CD4-positive, alpha-beta memory T cell (primary cell): Measurements from ENCODE around the gene JAKMIP1. TPM values are rescaled to one million over a fixed set of nuclear protein-coding genes. Genes with fewer than 3 reads are reported as not detected.
A peak's percentile ranks its signal among the peaks of the same experiment; 100 is the strongest.

Source experiments
- CTCF ChIA-PET: fragments of 350-600 bp; sonication (Branson Sonifier 250); formaldehyde crosslinking; loops from one replicate; lab custom pipeline; 2021; ENCODE audit warnings: inconsistent platforms; ENCODE audit not compliant: partially characterized antibody; lab: Charles Lee
- POLR2A ChIA-PET: fragments of 350-600 bp; sonication (Branson Sonifier 250); formaldehyde crosslinking; loops from one replicate; lab custom pipeline; 2021; ENCODE audit not compliant: partially characterized antibody; lab: Charles Lee
- DNase-seq, 5 donors: peaks; one replicate each; pipeline versions ENCODE4 v3.0.0 to v3.0.0-alpha.2; 2020 to 2022; ENCODE audit warnings: mixed read lengths in 1 of 5
- H3K27ac ChIP-seq: one replicate; pipeline ENCODE4 v1.7.0; 2013; ENCODE audit warnings: low read depth, low read length
- H3K27me3 ChIP-seq: 2 replicates; pipeline ENCODE4 v1.7.0; 2013; ENCODE audit warnings: mild to moderate bottlenecking, low read length, moderate library complexity; ENCODE audit not compliant: insufficient read depth
- H3K36me3 ChIP-seq: 2 replicates; pipeline ENCODE4 v1.7.0; 2013; ENCODE audit warnings: mild to moderate bottlenecking, low read length, moderate library complexity; ENCODE audit not compliant: insufficient read depth
- H3K4me1 ChIP-seq: 2 replicates; pipeline ENCODE4 v1.7.0; 2013; ENCODE audit warnings: mild to moderate bottlenecking, low read length, moderate library complexity; ENCODE audit not compliant: insufficient read depth
- H3K4me3 ChIP-seq, 2 donors: one replicate each; pipeline ENCODE4 v1.7.0; 2013; ENCODE audit warnings: low read length in 2 of 2, mild to moderate bottlenecking in 1 of 2
- H3K9me3 ChIP-seq, 2 donors: one replicate each; pipeline ENCODE4 v1.7.0; 2013; ENCODE audit warnings: low read length in 2 of 2, control low read depth in 1 of 2; ENCODE audit not compliant: control insufficient read depth in 1 of 2
- H3K27ac Mint-ChIP-seq, 7 donors: one replicate each; pipeline ENCODE4 v1.8.0; 2020 to 2021; ENCODE audit warnings: mixed read lengths in 7 of 7, mild to moderate bottlenecking in 6 of 7, inconsistent platforms in 3 of 7, moderate library complexity in 3 of 7
- H3K27me3 Mint-ChIP-seq, 2 donors: one replicate each; pipeline ENCODE4 v1.8.0; 2020 to 2021; ENCODE audit warnings: mixed read lengths in 2 of 2
- H3K36me3 Mint-ChIP-seq, 2 donors: one replicate each; pipeline ENCODE4 v1.8.0; 2020 to 2021; ENCODE audit warnings: mixed read lengths in 2 of 2, inconsistent platforms in 1 of 2, mild to moderate bottlenecking in 1 of 2
- H3K4me1 Mint-ChIP-seq, 4 donors: one replicate each; pipeline ENCODE4 v1.8.0; 2020 to 2021; ENCODE audit warnings: mixed read lengths in 4 of 4, mild to moderate bottlenecking in 1 of 4
- H3K4me3 Mint-ChIP-seq, 8 donors: one replicate each; pipeline ENCODE4 v1.8.0; 2020 to 2021; ENCODE audit warnings: mixed read lengths in 8 of 8, mild to moderate bottlenecking in 7 of 8, moderate library complexity in 6 of 8, inconsistent platforms in 3 of 8
- H3K9me3 Mint-ChIP-seq, 8 donors: one replicate each; pipeline ENCODE4 v1.8.0; 2020 to 2021; ENCODE audit warnings: mixed read lengths in 8 of 8, mild to moderate bottlenecking in 5 of 8, inconsistent platforms in 3 of 8, moderate library complexity in 1 of 8
- intact Hi-C: fragments of 100-400 bp; cut with micrococcal nuclease; formaldehyde crosslinking; loops from one replicate; pipeline ENCODE4 v1.15.1; 2023
- polyA plus RNA-seq, 2 donors: library from polyadenylated mRNA; unstranded; fragments of 300-500 nt; fragmentation: Illumina TruSeq; gene quantifications; one replicate each; pipeline ENCODE4 v1.2.3, GENCODE V29; 2021
- total RNA-seq, 2 experiments: library from RNA; stranded (reverse); gene quantifications; one replicate each; pipeline ENCODE4 v1.2.3, GENCODE V29; 2021

Gene JAKMIP1
- total and polyA plus RNA-seq, 4 experiments from 2014 or later = 2.5 to 11.5 (median 3.3) TPM

- peak; percentile 40 to 87 (median 55) for DNase-seq
- peak overlapping the region; percentile 16 for H3K27ac ChIP-seq
- H3K27ac Mint-ChIP-seq = peak overlapping the region; percentile 66 to 89 (median 85)
- H3K9me3 Mint-ChIP-seq = peaks cover 0 to 25% (median 11%) of the 10 kb centered on the region in 8 donors
- peaks cover 64 to 87% (median 80%) of the 10 kb centered on the region in 4 donors for H3K4me1 Mint-ChIP-seq
- peak overlapping the region; percentile 35 to 84 (median 70) for H3K4me3 Mint-ChIP-seq
- no peak overlapping the region for H3K4me3 ChIP-seq
- H3K4me1 ChIP-seq = peaks cover 82% of the 10 kb centered on the region
- intact Hi-C loops = loop anchor here (2.0 to 10.0 kb wide), 2 partner anchors 46 to 88 kb away; partner anchors contain the start of gene WFS1
- CTCF ChIA-PET = interaction anchor here (1.6 to 4.7 kb wide), 5 partner anchors 9 to 69 kb away, joined by 7 to 23 read pairs (median 12); partner anchors contain the start of gene JAKMIP1
- no peaks in the 10 kb centered on the region for H3K27me3 ChIP-seq
- peaks cover 0 to 10% of the 10 kb centered on the region in 2 donors for H3K36me3 Mint-ChIP-seq
- POLR2A ChIA-PET = interaction anchor here (0.7 to 5.3 kb wide), 3 partner anchors 8 to 18 kb away, joined by 3 to 71 read pairs (median 9); partner anchors contain the start of gene JAKMIP1
- H3K9me3 ChIP-seq = no peaks in the 10 kb centered on the region
- no peaks in the 10 kb centered on the region for H3K27me3 Mint-ChIP-seq
- no peaks in the 10 kb centered on the region for H3K36me3 ChIP-seq
Observed at GRCh38 chr4:6180841-6181631, 19.3 kb downstream of the JAKMIP1 start.

GRCh38 chr4:6179362-6179761, 21.0 kb downstream of the JAKMIP1 start:
- Histone ChIP-seq H3K36me3 (no peaks in the 10 kb centered on the region), H3K4me1 (peaks cover 72% of the 10 kb centered on the region), H3K27me3 (no peaks in the 10 kb centered on the region), H3K9me3 (no peaks in the 10 kb centered on the region), H3K4me3 (peak overlapping the region in 1 of 2 donors; percentile 10), H3K27ac (no peak overlapping the region)
- Mint-ChIP-seq H3K4me1 (peaks cover 57 to 82% (median 71%) of the 10 kb centered on the region in 4 donors), H3K36me3 (peaks cover 0 to 10% of the 10 kb centered on the region in 2 donors), H3K27me3 (no peaks in the 10 kb centered on the region), H3K4me3 (peak overlapping the region; percentile 37 to 84 (median 66)), H3K9me3 (peaks cover 0 to 22% (median 9%) of the 10 kb centered on the region in 8 donors), H3K27ac (peak overlapping the region; percentile 25 to 89 (median 68))
- ChIA-PET CTCF (interaction anchor here (0.8 to 4.7 kb wide), 2 partner anchors 11 to 20 kb away, joined by 3 to 23 read pairs; partner anchors contain the start of gene JAKMIP1), POLR2A (interaction anchor here (1.0 to 5.3 kb wide), 3 partner anchors 12 to 45 kb away, joined by 3 to 71 read pairs (median 3); partner anchors contain the start of gene JAKMIP1)
- intact Hi-C loops = no loop called here
- DNase-seq = peak; percentile 19 to 52 (median 35)

- Histone ChIP-seq H3K9me3 (no peaks in the 10 kb centered on the region), H3K4me1 (peaks cover 68% of the 10 kb centered on the region), H3K36me3 (no peaks in the 10 kb centered on the region), H3K27ac (no peak overlapping the region), H3K4me3 (peak overlapping the region in 1 of 2 donors; percentile 10), H3K27me3 (no peaks in the 10 kb centered on the region)
- Mint-ChIP-seq H3K4me3 (peak overlapping the region in 4 of 8 donors; percentile 47 to 84 (median 74)), H3K27me3 (no peaks in the 10 kb centered on the region), H3K4me1 (peaks cover 51 to 81% (median 66%) of the 10 kb centered on the region in 4 donors), H3K9me3 (peaks cover 0 to 22% (median 9%) of the 10 kb centered on the region in 8 donors), H3K27ac (peak overlapping the region in 6 of 7 donors; percentile 38 to 89 (median 74)), H3K36me3 (peaks cover 0 to 9% of the 10 kb centered on the region in 2 donors)
- DNase-seq = no peak
- POLR2A ChIA-PET = interaction anchor here (0.9 to 5.3 kb wide), 4 partner anchors 20 to 44 kb away, joined by 3 to 71 read pairs (median 4); partner anchors contain the start of gene JAKMIP1
- CTCF ChIA-PET = no interaction called here
- intact Hi-C loops = no loop called here
Observed at GRCh38 chr4:6178757-6179156, 21.6 kb downstream of the JAKMIP1 start.

GRCh38 chr4:6177587-6178197, 22.7 kb downstream of the JAKMIP1 start:
- peaks cover 0 to 8% of the 10 kb centered on the region in 2 donors for H3K36me3 Mint-ChIP-seq

GRCh38 chr4:6175426-6175825, 24.9 kb downstream of the JAKMIP1 start:
- H3K4me1 ChIP-seq = peaks cover 61% of the 10 kb centered on the region
- no peak overlapping the region for H3K27ac Mint-ChIP-seq
- intact Hi-C loops = no loop called here
- no peak overlapping the region for H3K4me3 ChIP-seq
- H3K36me3 ChIP-seq = no peaks in the 10 kb centered on the region
- H3K36me3 Mint-ChIP-seq = peaks cover 0 to 6% of the 10 kb centered on the region in 2 donors
- ChIA-PET CTCF (no interaction called here), POLR2A (interaction anchor here (2.2 kb wide), 1 partner anchor 24 kb away, joined by 9 read pairs; the partner anchor contains the start of gene JAKMIP1)
- H3K4me3 Mint-ChIP-seq = no peak overlapping the region
- peaks cover 0 to 22% (median 8%) of the 10 kb centered on the region in 8 donors for H3K9me3 Mint-ChIP-seq
- DNase-seq = no peak
- no peak overlapping the region for H3K27ac ChIP-seq
- H3K9me3 ChIP-seq = no peaks in the 10 kb centered on the region
- H3K27me3 ChIP-seq = no peaks in the 10 kb centered on the region
- peaks cover 46 to 79% (median 54%) of the 10 kb centered on the region in 4 donors for H3K4me1 Mint-ChIP-seq
- no peaks in the 10 kb centered on the region for H3K27me3 Mint-ChIP-seq

More at GRCh38 chr4:6177587-6178197, 22.7 kb downstream of the JAKMIP1 start:
- H3K4me3 Mint-ChIP-seq = peak overlapping the region in 7 of 8 donors; percentile 7 to 84 (median 57)
- H3K27ac Mint-ChIP-seq = peak overlapping the region in 6 of 7 donors; percentile 18 to 89 (median 48)
- peaks cover 70% of the 10 kb centered on the region for H3K4me1 ChIP-seq
- no peaks in the 10 kb centered on the region for H3K36me3 ChIP-seq
- H3K9me3 Mint-ChIP-seq = peaks cover 0 to 22% (median 9%) of the 10 kb centered on the region in 8 donors
- H3K4me3 ChIP-seq = peak overlapping the region in 1 of 2 donors; percentile 12
- DNase-seq = peak; percentile 43 to 68 (median 59)
- peaks cover 51 to 81% (median 65%) of the 10 kb centered on the region in 4 donors for H3K4me1 Mint-ChIP-seq
- ChIA-PET POLR2A (interaction anchor here (0.9 to 1.2 kb wide), 3 partner anchors 21 to 23 kb away, joined by 3 to 5 read pairs (median 3); partner anchors contain the start of gene JAKMIP1), CTCF (no interaction called here)
- no peaks in the 10 kb centered on the region for H3K27me3 ChIP-seq
- H3K27ac ChIP-seq = no peak overlapping the region
- H3K27me3 Mint-ChIP-seq = no peaks in the 10 kb centered on the region
- H3K9me3 ChIP-seq = no peaks in the 10 kb centered on the region
- intact Hi-C loops = no loop called here

GRCh38 chr4:6172927-6173200, 27.5 kb downstream of the JAKMIP1 start:
- Histone ChIP-seq H3K4me3 (no peak overlapping the region), H3K9me3 (no peaks in the 10 kb centered on the region), H3K4me1 (peaks cover 36% of the 10 kb centered on the region), H3K27ac (no peak overlapping the region), H3K36me3 (no peaks in the 10 kb centered on the region), H3K27me3 (no peaks in the 10 kb centered on the region)
- peak overlapping the region in 6 of 7 donors; percentile 20 to 88 (median 74) for H3K27ac Mint-ChIP-seq
- intact Hi-C loops = no loop called here
- peaks cover 0 to 8% (median 5%) of the 10 kb centered on the region in 8 donors for H3K9me3 Mint-ChIP-seq
- H3K27me3 Mint-ChIP-seq = no peaks in the 10 kb centered on the region
- H3K36me3 Mint-ChIP-seq = peaks cover 0 to 4% of the 10 kb centered on the region in 2 donors
- H3K4me3 Mint-ChIP-seq = peak overlapping the region in 5 of 8 donors; percentile 26 to 61 (median 56)
- CTCF ChIA-PET = interaction anchor here (1.4 to 1.8 kb wide), 3 partner anchors 8 to 155 kb away, joined by 4 to 7 read pairs (median 5); no protein-coding TSS in a partner anchor
- H3K4me1 Mint-ChIP-seq = peaks cover 24 to 59% (median 30%) of the 10 kb centered on the region in 4 donors
- DNase-seq = no peak
- POLR2A ChIA-PET = interaction anchor here (0.7 to 1.4 kb wide), 2 partner anchors 8 to 11 kb away, joined by 3 to 9 read pairs; no protein-coding TSS in a partner anchor
